Retina (tissue), 1 donor: ENCODE data around the gene DOCK2.
"Not testable (repeated sequence)": the region's sequence is repeated elsewhere in the genome, so short reads cannot be mapped to it uniquely, and the experiment has no call there.

ENCODE experiments used
- DNase-seq: peaks from one replicate; pipeline ENCODE4 v3.0.0-alpha.2; 2016

The DOCK2 gene

GRCh38 chr5:169641253-169641652 lies 4.2 kb downstream of the DOCK2 start:
- DNase-seq: no peak

GRCh38 chr5:169646856-169647255 lies 9.8 kb downstream of the DOCK2 start:
- no peak for DNase-seq

- DNase-seq: no peak
Observed at GRCh38 chr5:169647566-169647965, 10.5 kb downstream of the DOCK2 start.

GRCh38 chr5:169648725-169649310 lies 11.7 kb downstream of the DOCK2 start:
- peak; percentile 46 for DNase-seq

- no peak for DNase-seq
Observed at GRCh38 chr5:169649486-169649885, 12.4 kb downstream of the DOCK2 start.

GRCh38 chr5:169650701-169651331 lies 13.7 kb downstream of the DOCK2 start:
- DNase-seq: no peak

GRCh38 chr5:169651526-169651925 lies 14.5 kb downstream of the DOCK2 start:
- DNase-seq: no peak

GRCh38 chr5:169652057-169652456 lies 15.0 kb downstream of the DOCK2 start:
- no peak for DNase-seq

- no peak for DNase-seq
Observed at GRCh38 chr5:169653091-169653490, 16.0 kb downstream of the DOCK2 start.

GRCh38 chr5:169655353-169655752 lies 18.3 kb downstream of the DOCK2 start:
- no peak for DNase-seq

GRCh38 chr5:169656125-169656901 lies 19.2 kb downstream of the DOCK2 start:
- no peak for DNase-seq

- no peak for DNase-seq
Observed at GRCh38 chr5:169657127-169657526, 20.1 kb downstream of the DOCK2 start.

- not testable (repeated sequence) for DNase-seq
Observed at GRCh38 chr5:169662451-169662850, 25.4 kb downstream of the DOCK2 start.

GRCh38 chr5:169663537-169663936 lies 26.5 kb downstream of the DOCK2 start:
- no peak for DNase-seq

GRCh38 chr5:169666365-169666764 lies 29.3 kb downstream of the DOCK2 start:
- no peak for DNase-seq

- no peak for DNase-seq
Observed at GRCh38 chr5:169667896-169668674, 31.0 kb downstream of the DOCK2 start.

GRCh38 chr5:169668732-169669131 lies 31.7 kb downstream of the DOCK2 start:
- no peak for DNase-seq

GRCh38 chr5:169670769-169671525 lies 33.9 kb downstream of the DOCK2 start:
- no peak for DNase-seq

- DNase-seq: no peak
Observed at GRCh38 chr5:169682026-169682425, 45.0 kb downstream of the DOCK2 start.

- DNase-seq: no peak
Observed at GRCh38 chr5:169686137-169686536, 49.1 kb downstream of the DOCK2 start.

GRCh38 chr5:169688106-169688505 lies 51.0 kb downstream of the DOCK2 start:
- no peak for DNase-seq

GRCh38 chr5:169691471-169691870 lies 54.4 kb downstream of the DOCK2 start:
- DNase-seq: no peak
